Measurements from ENCODE around the gene SLCO3A1. TPM values are rescaled to one million over a fixed set of nuclear protein-coding genes. Genes with fewer than 3 reads are reported as not detected.

The SLCO3A1 gene
- total and polyA plus RNA-seq, 2 of the 8 experiments (the other 6 are each of a cell fraction or from before 2014, with no cell fraction given), result 15.1 to 20.4 TPM

- H3K4me3 ChIP-seq (ENCODE audit: extremely low read depth in 1 of 4, insufficient read depth in 2 of 4, low read depth in 3 of 4, low read length in 4 of 4), result no peak overlapping the region
- H3K9me3 ChIP-seq (ENCODE audit: insufficient read depth in 2 of 2, low read depth in 1 of 2, low read length in 1 of 2), result no peaks in the 10 kb centered on the region; a peak in 1 of 4 replicates
- no peaks in the 10 kb centered on the region for H3K36me3 ChIP-seq (ENCODE audit: control insufficient read depth in 2 of 4, insufficient read depth in 4 of 4, low read length in 3 of 4)
- no peak overlapping the region for H4K91ac ChIP-seq (replicated peaks; ENCODE audit: insufficient read length, low read length)
- ChIA-PET CTCF (ENCODE audit: partially characterized antibody) (interaction anchor here (0.6 to 2.4 kb wide), 5 partner anchors 13 to 78 kb away, joined by 3 to 7 read pairs (median 3); no protein-coding TSS in a partner anchor), POLR2A (ENCODE audit: partially characterized antibody) (no interaction called here)
- H3K4me2 ChIP-seq (ENCODE audit: insufficient read depth in 1 of 2, low read depth in 2 of 2, low read length in 2 of 2), result 0 out of 4 replicates have a peak overlapping the region, but pooled peaks of 1 of the 2 experiments have one; percentile 31
- H3K27ac ChIP-seq (ENCODE audit: low read depth, low read length), result no peak overlapping the region
- no peak overlapping the region for H2BK120ac ChIP-seq (replicated peaks; ENCODE audit: low read depth, low read length)
- no peak overlapping the region for H3K56ac ChIP-seq (replicated peaks; ENCODE audit: insufficient read length, low read depth, low read length)
- H2BK20ac ChIP-seq (ENCODE audit: low read length), result no peak overlapping the region
- no peak for TF ChIP-seq TAF7 (optimal IDR thresholded peaks at IDR 0.05; ENCODE audit: borderline replicate concordance, low read depth, low read length)
- H4K8ac ChIP-seq (ENCODE audit: extremely low read depth, insufficient read depth, low read length), result no peak overlapping the region
- no peaks in the 10 kb centered on the region for H3K23me2 ChIP-seq (ENCODE audit: low read depth, low read length)
- no peak overlapping the region for H4K5ac ChIP-seq (ENCODE audit: insufficient read length, low read depth, low read length)
- H3K4me1 ChIP-seq (replicated peaks in 1 of 4; ENCODE audit: control insufficient read depth in 3 of 4, insufficient read depth in 4 of 4, low read length in 3 of 4), result peaks cover 8 to 17% (median 14%) of the 10 kb centered on the region in 4 experiments
- no peak overlapping the region for H3K18ac ChIP-seq (ENCODE audit: extremely low read depth, low read length)
- no peak overlapping the region for H3K14ac ChIP-seq (ENCODE audit: insufficient read length)
- 0 out of 4 replicates have a peak, but pooled peaks cover 0 to 8% of the 10 kb centered on the region in 2 experiments for H3K79me2 ChIP-seq (ENCODE audit: control insufficient read depth in 1 of 2, insufficient read depth in 2 of 2, low read length in 2 of 2)
- FAIRE-seq (no peak), DNase-seq (ENCODE audit: low read depth in 1 of 2, low spot score in 2 of 2) (no peak)
- no peaks in the 10 kb centered on the region; the same call in none of the 2 replicates for H3K79me1 ChIP-seq (ENCODE audit: low read depth, low read length)
- H3K4ac ChIP-seq (replicated peaks; ENCODE audit: insufficient read length, low read depth, low read length), result no peak overlapping the region
- H3K23ac ChIP-seq (ENCODE audit: insufficient read length), result no peak overlapping the region
- 0 out of 2 replicates have a peak overlapping the region, but pooled peaks have one; percentile 3 for H2BK15ac ChIP-seq (ENCODE audit: low read length)
- H2AFZ ChIP-seq (ENCODE audit: low read length), result no peak overlapping the region
- H2BK12ac ChIP-seq (ENCODE audit: low read depth, low read length), result no peak overlapping the region
- H2AK5ac ChIP-seq (ENCODE audit: low read depth, low read length), result no peak overlapping the region
- H2BK5ac ChIP-seq (ENCODE audit: low read depth, low read length), result no peak overlapping the region; the same call in 1 of the 2 replicates
- no peaks in the 10 kb centered on the region for H4K20me1 ChIP-seq (replicated peaks in 1 of 2; ENCODE audit: control insufficient read depth in 1 of 2, insufficient read depth in 2 of 2, low read length in 2 of 2)
- peaks cover 0 to 1% (median 0%) of the 10 kb centered on the region in 4 experiments; a peak in 1 of 7 replicates for H3K27me3 ChIP-seq (replicated peaks in 1 of 4; ENCODE audit: control insufficient read depth in 3 of 4, extremely low read depth in 1 of 4, insufficient read depth in 3 of 4, low read length in 3 of 4)
- no peak overlapping the region for H3K9ac ChIP-seq (replicated peaks in 1 of 4; ENCODE audit: extremely low read depth in 1 of 4, low read depth in 3 of 4, low read length in 3 of 4)
- WGBS, 2 experiments (ENCODE audit: extremely low coverage in 1 of 2, insufficient coverage in 1 of 2, insufficient read length in 1 of 2, insufficient replicate concordance in 2 of 2, low coverage in 1 of 2, low lambda C conversion rate in 2 of 2, missing lambda C conversion rate in 1 of 2), result 78% methylated on average over 1 of the region's 1 CpG; no CpG with 5 or more reads in 1 of the 2 experiments
Measured at GRCh38 chr15:92001307-92001706, 147.8 kb downstream of the SLCO3A1 start.
